K562 (cell line): ENCODE results near the gene PRMT3. TPM values are rescaled to one million over a fixed set of nuclear protein-coding genes. Genes with fewer than 3 reads are reported as not detected.

Experiments
- BHLHE40 ChIP-seq: IDR thresholded peaks from 2 replicates; pipeline ENCODE4 v1.6.1; 2011; ENCODE audit warnings: low read length, improper control_type of control experiment
- CEBPB ChIP-seq: fragments of 450-650 bp; IDR thresholded peaks from 2 replicates; pipeline ENCODE4 v1.6.1; 2016; ENCODE audit warnings: missing genetic modification characterization, missing compliant biosample characterization
- CEBPG ChIP-seq, 3 experiments: fragments of 200-800 bp in 1 of 3; sonication (Bioruptor generic) in 1 of 3; sonication (generic) in 1 of 3; formaldehyde crosslinking in 1 of 3; IDR thresholded peaks in 2 of 3; conservative IDR thresholded peaks in 1 of 3; 2 replicates each; pipeline versions ENCODE4 v1.6.1 to v1.8.0; 2016 to 2022; ENCODE audit warnings: missing compliant biosample characterization in 2 of 3, missing genetic modification characterization in 2 of 3, mild to moderate bottlenecking in 1 of 3, missing genetic modification reagents in 1 of 3
- DPF2 ChIP-seq: fragments of 450-650 bp; IDR thresholded peaks from 2 replicates; pipeline ENCODE4 v1.6.1; 2016
- ETV1 ChIP-seq: fragments of 450-650 bp; conservative IDR thresholded peaks from 2 replicates; pipeline ENCODE4 v1.6.1; 2016; ENCODE audit warnings: missing genetic modification characterization, control low read depth, low read depth, missing compliant biosample characterization
- FOXA1 ChIP-seq: fragments of 450-650 bp; IDR thresholded peaks from 2 replicates; pipeline ENCODE4 v1.6.1; 2016; ENCODE audit warnings: mild to moderate bottlenecking, borderline replicate concordance
- HDAC2 ChIP-seq: fragments of 450-650 bp; IDR thresholded peaks from 2 replicates; pipeline ENCODE4 v1.6.1; 2016; ENCODE audit warnings: mild to moderate bottlenecking
- KDM1A ChIP-seq, 2 experiments: fragments of 450-650 bp; IDR thresholded peaks; 2 replicates each; pipeline ENCODE4 v1.6.1; 2016; ENCODE audit warnings: mild to moderate bottlenecking in 2 of 2
- NFYB ChIP-seq: IDR thresholded peaks from 2 replicates; pipeline ENCODE4 v1.6.1; 2011; ENCODE audit warnings: mild to moderate bottlenecking, moderate library complexity; ENCODE audit not compliant: insufficient read length; ENCODE audit errors: extremely low read depth
- PHB2 ChIP-seq: fragments of 450-650 bp; IDR thresholded peaks from 2 replicates; pipeline ENCODE4 v1.6.1; 2017; ENCODE audit warnings: low read depth
- RBM22 ChIP-seq: fragments of 200-400 bp; formaldehyde crosslinking; IDR thresholded peaks from 2 replicates; pipeline ENCODE4 v1.6.1; 2018; ENCODE audit warnings: low read length, low read depth; ENCODE audit not compliant: poor library complexity, severe bottlenecking
- SPI1 ChIP-seq: IDR thresholded peaks from 2 replicates; pipeline ENCODE4 v1.6.1; 2011; ENCODE audit warnings: low read depth, low read length, control low read depth, borderline replicate concordance
- TAL1 ChIP-seq: fragments of 450-650 bp; IDR thresholded peaks from 2 replicates; pipeline ENCODE4 v1.6.1; 2016; ENCODE audit warnings: mild to moderate bottlenecking
- TCFL5 ChIP-seq: fragments of 250-450 bp; sonication (Bioruptor Pico); conservative IDR thresholded peaks from 2 replicates; pipeline ENCODE4 v1.6.1; 2021; ENCODE audit warnings: mild to moderate bottlenecking, moderate library complexity, matching md5 sums
- ZNF316 ChIP-seq: fragments of 450-650 bp; IDR thresholded peaks from 2 replicates; pipeline ENCODE4 v1.6.1; 2016
- ZNF586 ChIP-seq: fragments of 450-650 bp; formaldehyde crosslinking; conservative IDR thresholded peaks from 2 replicates; pipeline ENCODE4 v1.4.0; 2020; ENCODE audit warnings: mild to moderate bottlenecking, moderate library complexity
- polyA plus RNA-seq, 8 experiments: library from polyadenylated mRNA; depleted of rRNA in 4 of 8; stranded (reverse) in 5 of 8; unstranded in 3 of 8; fragments of >200 nt; fragmentation: Nextera tagmentation in 2 of 8; fragmentation: Illumina TruSeq in 1 of 8; extraction: Ambion mirVana in 2 of 8; extraction: Trizol in 1 of 8; gene quantifications; 2 replicates each; pipeline versions ENCODE4 v1.2.1 to v1.2.3, GENCODE V29; 2011 to 2014; ENCODE audit warnings: inconsistent platforms in 1 of 8, missing spikeins in 1 of 8
- total RNA-seq, 7 experiments: library from RNA; depleted of rRNA in 6 of 7; stranded (reverse); fragments of >200 nt in 6 of 7; fragmentation: Illumina TruSeq in 2 of 7; extraction: Trizol in 2 of 7; gene quantifications; 2 replicates each; pipeline versions ENCODE4 v1.2.1 to v1.2.3, GENCODE V29; 2011 to 2021; ENCODE audit warnings: low replicate concordance in 1 of 7
- TF ChIP-seq, protein P1 (sequence below): fragments of 450-650 bp; IDR thresholded peaks from 2 replicates; pipeline ENCODE4 v1.7.0; 2016; ENCODE audit warnings: borderline replicate concordance
- TF ChIP-seq, protein P2 (sequence below): fragments of 250-450 bp; sonication (Bioruptor Pico); IDR thresholded peaks from 2 replicates; pipeline ENCODE4 v1.4.0; 2020; ENCODE audit warnings: mild to moderate bottlenecking, moderate library complexity
- TF ChIP-seq, protein P3 (sequence below): IDR thresholded peaks from 3 replicates; pipeline ENCODE4 v1.6.1; 2011; ENCODE audit warnings: borderline replicate concordance, mild to moderate bottlenecking, moderate library complexity; ENCODE audit not compliant: insufficient read length; ENCODE audit errors: extremely low read depth
- TF ChIP-seq, protein P4 (sequence below): fragments of 450-650 bp; formaldehyde crosslinking; IDR thresholded peaks from 2 replicates; pipeline ENCODE4 v1.4.0; 2020; ENCODE audit warnings: mild to moderate bottlenecking, moderate library complexity

PRMT3 gene
- total and polyA plus RNA-seq, 9 of the 15 experiments (the other 6 are each of a cell fraction or from before 2014, with no cell fraction given), result 24.0 to 62.1 (median 44.7) TPM

DNA sequence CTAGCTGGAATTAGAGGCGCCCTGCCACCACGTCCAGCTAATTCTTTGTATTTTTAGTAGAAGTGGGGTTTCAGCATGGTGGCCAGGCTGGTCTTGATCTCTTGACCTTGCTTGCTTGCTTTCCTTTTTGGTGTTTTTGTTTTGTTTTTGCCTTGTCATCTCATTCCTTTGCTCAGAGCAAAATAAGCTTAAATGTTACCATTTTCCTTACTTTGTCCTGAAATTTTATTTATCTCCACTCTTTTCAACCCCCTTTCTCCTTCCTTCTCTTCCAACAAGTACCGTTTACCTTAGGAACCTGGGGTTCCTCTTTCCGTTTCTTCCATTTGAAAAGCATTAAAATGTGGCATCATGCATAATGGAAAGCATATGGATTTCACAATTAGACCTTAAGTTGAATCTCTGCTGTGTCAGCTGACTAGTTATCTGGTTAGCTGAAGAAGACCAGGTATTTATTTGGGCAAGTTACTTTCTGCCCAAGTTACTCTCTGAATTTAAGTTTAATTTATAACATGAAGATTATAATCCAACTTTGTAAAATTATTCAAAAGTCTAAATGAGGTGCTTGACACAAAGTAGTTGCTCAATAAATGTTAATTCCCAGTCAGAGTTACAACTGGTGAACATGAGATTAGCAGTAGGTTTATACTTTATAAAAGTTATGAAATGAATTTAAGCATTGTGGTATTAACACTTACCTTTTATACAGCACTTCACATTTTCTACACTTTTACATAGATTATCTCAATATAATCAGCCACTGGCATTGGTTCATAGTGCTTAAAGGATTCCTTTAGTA, 69.7 kb downstream of the PRMT3 start (continued):
- TF ChIP-seq, protein P1, sequence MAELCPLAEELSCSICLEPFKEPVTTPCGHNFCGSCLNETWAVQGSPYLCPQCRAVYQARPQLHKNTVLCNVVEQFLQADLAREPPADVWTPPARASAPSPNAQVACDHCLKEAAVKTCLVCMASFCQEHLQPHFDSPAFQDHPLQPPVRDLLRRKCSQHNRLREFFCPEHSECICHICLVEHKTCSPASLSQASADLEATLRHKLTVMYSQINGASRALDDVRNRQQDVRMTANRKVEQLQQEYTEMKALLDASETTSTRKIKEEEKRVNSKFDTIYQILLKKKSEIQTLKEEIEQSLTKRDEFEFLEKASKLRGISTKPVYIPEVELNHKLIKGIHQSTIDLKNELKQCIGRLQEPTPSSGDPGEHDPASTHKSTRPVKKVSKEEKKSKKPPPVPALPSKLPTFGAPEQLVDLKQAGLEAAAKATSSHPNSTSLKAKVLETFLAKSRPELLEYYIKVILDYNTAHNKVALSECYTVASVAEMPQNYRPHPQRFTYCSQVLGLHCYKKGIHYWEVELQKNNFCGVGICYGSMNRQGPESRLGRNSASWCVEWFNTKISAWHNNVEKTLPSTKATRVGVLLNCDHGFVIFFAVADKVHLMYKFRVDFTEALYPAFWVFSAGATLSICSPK, result 0 out of 2 replicates have a peak, but pooled peaks have one; percentile 21
- TF ChIP-seq TCFL5 (CRISPR knock-in tag), result no peak
- peak; percentile 40; the same call in 1 of the 2 replicates for TF ChIP-seq DPF2
- no peak for TF ChIP-seq NFYB
- no peak for TF ChIP-seq RBM22
- no peak for TF ChIP-seq FOXA1
- TF ChIP-seq ZNF586 (CRISPR knock-in tag), result no peak
- TF ChIP-seq ZNF316, result peak; percentile 94
- peak; percentile 84 for TF ChIP-seq CEBPB (tag)
- TF ChIP-seq, protein P2, sequence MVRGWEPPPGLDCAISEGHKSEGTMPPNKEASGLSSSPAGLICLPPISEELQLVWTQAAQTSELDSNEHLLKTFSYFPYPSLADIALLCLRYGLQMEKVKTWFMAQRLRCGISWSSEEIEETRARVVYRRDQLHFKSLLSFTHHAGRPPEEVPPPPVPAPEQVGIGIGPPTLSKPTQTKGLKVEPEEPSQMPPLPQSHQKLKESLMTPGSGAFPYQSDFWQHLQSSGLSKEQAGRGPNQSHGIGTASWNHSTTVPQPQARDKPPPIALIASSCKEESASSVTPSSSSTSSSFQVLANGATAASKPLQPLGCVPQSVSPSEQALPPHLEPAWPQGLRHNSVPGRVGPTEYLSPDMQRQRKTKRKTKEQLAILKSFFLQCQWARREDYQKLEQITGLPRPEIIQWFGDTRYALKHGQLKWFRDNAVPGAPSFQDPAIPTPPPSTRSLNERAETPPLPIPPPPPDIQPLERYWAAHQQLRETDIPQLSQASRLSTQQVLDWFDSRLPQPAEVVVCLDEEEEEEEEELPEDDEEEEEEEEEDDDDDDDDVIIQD (CRISPR knock-in tag), result no peak
- TF ChIP-seq, protein P3, sequence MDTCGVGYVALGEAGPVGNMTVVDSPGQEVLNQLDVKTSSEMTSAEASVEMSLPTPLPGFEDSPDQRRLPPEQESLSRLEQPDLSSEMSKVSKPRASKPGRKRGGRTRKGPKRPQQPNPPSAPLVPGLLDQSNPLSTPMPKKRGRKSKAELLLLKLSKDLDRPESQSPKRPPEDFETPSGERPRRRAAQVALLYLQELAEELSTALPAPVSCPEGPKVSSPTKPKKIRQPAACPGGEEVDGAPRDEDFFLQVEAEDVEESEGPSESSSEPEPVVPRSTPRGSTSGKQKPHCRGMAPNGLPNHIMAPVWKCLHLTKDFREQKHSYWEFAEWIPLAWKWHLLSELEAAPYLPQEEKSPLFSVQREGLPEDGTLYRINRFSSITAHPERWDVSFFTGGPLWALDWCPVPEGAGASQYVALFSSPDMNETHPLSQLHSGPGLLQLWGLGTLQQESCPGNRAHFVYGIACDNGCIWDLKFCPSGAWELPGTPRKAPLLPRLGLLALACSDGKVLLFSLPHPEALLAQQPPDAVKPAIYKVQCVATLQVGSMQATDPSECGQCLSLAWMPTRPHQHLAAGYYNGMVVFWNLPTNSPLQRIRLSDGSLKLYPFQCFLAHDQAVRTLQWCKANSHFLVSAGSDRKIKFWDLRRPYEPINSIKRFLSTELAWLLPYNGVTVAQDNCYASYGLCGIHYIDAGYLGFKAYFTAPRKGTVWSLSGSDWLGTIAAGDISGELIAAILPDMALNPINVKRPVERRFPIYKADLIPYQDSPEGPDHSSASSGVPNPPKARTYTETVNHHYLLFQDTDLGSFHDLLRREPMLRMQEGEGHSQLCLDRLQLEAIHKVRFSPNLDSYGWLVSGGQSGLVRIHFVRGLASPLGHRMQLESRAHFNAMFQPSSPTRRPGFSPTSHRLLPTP, result no peak
- TF ChIP-seq HDAC2, result 0 out of 2 replicates have a peak, but pooled peaks have one; percentile 42
- no peak for TF ChIP-seq CEBPG (CRISPR knock-in tag; IDR thresholded peaks at IDR 0.05)
- TF ChIP-seq CEBPG (tag; conservative IDR thresholded peaks at IDR 0.05 in 1 of 2, IDR thresholded peaks at IDR 0.05 in 1 of 2), result 0 out of 4 replicates have a peak, but pooled peaks of 1 of the 2 experiments have one; percentile 24
- TF ChIP-seq BHLHE40, result no peak
- peak; percentile 59; the same call in 1 of the 2 replicates for TF ChIP-seq SPI1
- no peak for TF ChIP-seq TAL1
- TF ChIP-seq, protein P4, sequence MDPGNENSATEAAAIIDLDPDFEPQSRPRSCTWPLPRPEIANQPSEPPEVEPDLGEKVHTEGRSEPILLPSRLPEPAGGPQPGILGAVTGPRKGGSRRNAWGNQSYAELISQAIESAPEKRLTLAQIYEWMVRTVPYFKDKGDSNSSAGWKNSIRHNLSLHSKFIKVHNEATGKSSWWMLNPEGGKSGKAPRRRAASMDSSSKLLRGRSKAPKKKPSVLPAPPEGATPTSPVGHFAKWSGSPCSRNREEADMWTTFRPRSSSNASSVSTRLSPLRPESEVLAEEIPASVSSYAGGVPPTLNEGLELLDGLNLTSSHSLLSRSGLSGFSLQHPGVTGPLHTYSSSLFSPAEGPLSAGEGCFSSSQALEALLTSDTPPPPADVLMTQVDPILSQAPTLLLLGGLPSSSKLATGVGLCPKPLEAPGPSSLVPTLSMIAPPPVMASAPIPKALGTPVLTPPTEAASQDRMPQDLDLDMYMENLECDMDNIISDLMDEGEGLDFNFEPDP (CRISPR knock-in tag), result no peak
- TF ChIP-seq PHB2, result no peak
- TF ChIP-seq KDM1A (IDR thresholded peaks at IDR 0.05), result peak in 1 of 2 experiments; percentile 45; a peak in 2 of 4 replicates
- TF ChIP-seq ETV1, result no peak
